ENCODE results near the gene NTM.

DNA sequence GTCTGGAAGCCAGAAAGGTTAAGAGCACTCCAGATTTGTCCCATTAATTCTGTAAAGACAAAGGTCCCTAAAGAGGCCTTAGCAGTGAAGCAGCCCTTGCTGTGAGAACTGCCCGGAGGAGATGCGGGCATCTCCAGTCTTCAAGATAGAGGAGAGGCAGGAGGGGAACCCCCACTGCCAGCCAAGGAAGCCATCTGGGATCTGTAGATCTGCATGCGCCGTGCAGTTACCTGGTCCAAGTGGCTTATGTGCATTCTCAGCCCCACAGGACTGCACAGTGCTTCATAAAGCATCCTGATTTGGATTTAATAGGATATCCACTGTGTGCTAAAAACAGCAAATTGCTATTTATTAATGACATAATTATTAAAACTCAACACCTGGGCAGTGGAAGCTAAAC, 834.6 kb downstream of the NTM start:
- TF ChIP-seq, protein P1, sequence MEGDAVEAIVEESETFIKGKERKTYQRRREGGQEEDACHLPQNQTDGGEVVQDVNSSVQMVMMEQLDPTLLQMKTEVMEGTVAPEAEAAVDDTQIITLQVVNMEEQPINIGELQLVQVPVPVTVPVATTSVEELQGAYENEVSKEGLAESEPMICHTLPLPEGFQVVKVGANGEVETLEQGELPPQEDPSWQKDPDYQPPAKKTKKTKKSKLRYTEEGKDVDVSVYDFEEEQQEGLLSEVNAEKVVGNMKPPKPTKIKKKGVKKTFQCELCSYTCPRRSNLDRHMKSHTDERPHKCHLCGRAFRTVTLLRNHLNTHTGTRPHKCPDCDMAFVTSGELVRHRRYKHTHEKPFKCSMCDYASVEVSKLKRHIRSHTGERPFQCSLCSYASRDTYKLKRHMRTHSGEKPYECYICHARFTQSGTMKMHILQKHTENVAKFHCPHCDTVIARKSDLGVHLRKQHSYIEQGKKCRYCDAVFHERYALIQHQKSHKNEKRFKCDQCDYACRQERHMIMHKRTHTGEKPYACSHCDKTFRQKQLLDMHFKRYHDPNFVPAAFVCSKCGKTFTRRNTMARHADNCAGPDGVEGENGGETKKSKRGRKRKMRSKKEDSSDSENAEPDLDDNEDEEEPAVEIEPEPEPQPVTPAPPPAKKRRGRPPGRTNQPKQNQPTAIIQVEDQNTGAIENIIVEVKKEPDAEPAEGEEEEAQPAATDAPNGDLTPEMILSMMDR (IDR thresholded peaks at IDR 0.05) = no peak
- TF ChIP-seq POLR2A (IDR thresholded peaks at IDR 0.05) = no peak
